G401.6 (cell line): ENCODE measurements around the gene TCIRG1.

Source experiments
- FAIRE-seq: peaks from 2 replicates; lab custom pipeline; 2012; peaks lifted over from hg19 to GRCh38; lab: Jason Lieb, UNC

TCIRG1 gene

GRCh38 chr11:68006606-68007166, 32.1 kb upstream of the TCIRG1 start:
- no peak for FAIRE-seq

DNA sequence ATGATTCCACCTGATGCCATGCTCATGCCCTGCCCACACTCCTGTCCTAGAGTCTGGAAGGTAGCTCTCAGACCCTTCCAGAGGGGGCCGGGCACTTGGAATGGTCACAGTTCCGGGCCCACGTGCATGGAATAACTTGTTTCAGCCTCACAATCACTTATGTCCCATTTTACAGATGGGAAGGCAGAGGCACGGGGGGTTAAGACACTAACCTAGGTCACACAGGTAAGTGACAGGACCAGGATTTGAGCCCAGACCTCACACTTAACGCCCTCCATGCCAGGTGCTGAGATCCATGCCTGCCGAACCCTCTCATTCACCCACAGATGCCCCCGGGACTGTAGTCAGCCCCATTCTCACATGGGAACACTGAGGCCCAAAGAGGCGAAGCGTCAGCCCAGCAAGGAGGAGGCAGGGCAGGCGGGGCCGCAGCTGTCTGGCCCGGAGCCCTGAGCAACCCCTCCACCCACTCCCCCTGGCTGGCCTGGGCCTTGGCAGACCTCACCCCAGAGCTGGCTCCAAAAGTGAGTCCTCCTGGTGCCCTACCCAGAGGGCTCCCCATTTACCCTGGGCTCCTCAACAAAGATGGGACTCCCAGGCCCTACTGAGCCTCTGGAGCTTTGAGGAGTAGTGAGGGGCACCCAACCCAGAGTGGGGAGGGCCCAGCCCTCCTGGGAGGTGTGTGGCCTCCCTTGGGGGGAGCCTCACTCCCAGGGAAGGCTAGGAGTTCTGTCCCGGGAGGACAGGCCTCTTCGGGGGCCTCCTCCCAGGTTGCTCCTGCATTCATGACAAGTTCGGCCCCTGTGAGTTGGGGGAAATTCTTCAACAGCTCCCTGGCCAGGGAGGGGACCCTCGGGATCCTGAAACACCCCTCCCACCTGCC, 31.1 kb upstream of the TCIRG1 start:
- FAIRE-seq = no peak

DNA sequence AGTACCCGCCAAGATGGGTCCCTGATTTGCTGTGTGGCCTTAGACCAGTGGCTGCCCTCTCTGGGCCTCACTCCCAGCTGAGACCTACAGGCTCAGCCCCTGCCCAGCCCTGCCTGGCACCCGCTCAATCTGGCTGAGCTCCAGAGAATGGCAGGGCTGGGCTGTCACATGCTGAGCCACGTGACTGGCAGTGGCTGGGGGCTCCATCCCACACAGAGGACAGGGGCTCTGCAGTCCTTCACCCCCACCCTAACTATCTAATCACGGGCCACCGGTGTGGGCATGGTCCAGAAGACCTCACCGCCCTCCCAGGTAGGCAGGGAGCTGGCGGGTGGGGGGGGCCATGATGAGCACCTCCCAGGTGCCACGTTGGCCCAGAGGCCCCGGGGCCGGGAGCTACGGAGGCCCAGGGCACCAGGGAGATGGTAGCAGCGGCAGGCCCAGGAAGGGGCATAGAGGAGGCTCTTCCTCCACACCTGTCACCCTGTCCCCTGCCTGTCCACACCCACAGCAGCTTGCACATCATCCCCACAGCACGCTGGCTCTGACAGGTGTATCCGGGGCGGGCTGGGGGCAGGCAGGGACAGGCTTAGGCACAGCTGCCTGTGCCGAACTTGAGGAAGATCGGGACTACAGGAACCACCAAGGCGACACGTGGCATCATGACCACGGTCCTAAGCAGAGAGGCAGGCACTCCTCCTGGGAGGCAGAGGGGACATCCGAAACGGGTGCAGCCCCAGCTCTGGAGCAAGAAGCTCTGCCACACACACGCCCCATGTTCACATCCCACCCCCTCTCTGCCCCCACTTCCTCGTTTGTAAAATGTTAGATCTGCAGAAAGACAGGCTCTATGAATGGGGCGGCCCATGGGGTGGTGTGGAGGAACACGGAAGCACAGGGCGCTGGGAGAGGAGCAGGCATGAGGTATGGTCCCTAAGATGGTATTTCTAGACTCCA, 30.2 kb upstream of the TCIRG1 start:
- no peak for FAIRE-seq

- FAIRE-seq = peak; percentile 54
Measured at GRCh38 chr11:68009391-68010089, 29.3 kb upstream of the TCIRG1 start.

DNA sequence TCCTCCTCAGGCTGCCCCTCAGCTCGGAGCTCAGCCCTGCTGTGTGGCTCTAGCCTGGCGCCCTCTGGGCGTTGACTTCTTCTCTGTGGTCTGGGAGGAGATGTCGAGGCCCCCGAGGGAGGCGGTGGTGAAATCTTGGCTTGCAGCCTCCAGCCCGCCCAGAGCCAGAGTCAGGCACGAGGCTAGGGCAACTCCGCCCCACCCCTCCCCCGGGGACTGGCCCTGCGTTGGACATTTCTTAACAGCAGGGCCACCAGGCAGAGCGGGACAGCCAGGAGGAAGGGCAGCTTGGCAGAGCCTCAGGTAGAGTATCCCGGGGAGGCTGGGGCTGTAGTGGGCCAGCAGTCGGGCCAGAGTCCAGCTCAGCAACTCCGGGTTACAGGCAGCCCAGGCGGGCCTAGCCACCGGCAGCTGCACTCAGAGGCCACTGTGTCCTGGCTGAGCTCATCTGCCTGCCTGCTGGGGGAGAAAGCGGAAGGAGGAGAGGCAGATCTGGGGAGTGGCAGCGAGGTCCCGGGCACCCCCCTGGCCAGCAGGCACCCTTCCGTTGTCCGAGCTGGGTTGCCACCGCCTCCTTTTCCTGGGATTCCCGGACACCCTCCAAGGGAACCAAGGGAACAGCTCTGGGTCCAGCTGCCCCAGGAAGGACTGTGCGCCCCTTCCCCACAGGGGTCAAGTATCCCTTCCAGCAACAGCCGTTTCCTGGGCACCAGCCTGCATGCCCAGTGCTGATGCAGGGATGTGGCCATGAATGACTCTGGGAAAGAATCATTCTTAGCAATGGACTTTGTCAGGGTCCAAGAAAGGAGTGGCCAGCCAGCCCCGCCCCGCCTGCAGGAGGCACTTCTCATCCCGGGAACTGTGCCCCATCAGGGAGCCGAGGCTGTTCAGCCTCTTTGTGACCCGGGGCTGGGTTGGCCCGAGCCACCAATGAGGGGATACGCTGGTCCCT, 28.5 kb upstream of the TCIRG1 start, which contains the start of gene ALDH3B1:
Gene ALDH3B1 (plus strand): TSS at position 238 of the 952 bp plus-strand sequence. CDS start 4,971 bp downstream, outside the sequence.
- no peak for FAIRE-seq

- FAIRE-seq = no peak
Measured at GRCh38 chr11:68011051-68011943, 27.5 kb upstream of the TCIRG1 start.

- no peak for FAIRE-seq
Measured at GRCh38 chr11:68012044-68012842, 26.6 kb upstream of the TCIRG1 start.

DNA sequence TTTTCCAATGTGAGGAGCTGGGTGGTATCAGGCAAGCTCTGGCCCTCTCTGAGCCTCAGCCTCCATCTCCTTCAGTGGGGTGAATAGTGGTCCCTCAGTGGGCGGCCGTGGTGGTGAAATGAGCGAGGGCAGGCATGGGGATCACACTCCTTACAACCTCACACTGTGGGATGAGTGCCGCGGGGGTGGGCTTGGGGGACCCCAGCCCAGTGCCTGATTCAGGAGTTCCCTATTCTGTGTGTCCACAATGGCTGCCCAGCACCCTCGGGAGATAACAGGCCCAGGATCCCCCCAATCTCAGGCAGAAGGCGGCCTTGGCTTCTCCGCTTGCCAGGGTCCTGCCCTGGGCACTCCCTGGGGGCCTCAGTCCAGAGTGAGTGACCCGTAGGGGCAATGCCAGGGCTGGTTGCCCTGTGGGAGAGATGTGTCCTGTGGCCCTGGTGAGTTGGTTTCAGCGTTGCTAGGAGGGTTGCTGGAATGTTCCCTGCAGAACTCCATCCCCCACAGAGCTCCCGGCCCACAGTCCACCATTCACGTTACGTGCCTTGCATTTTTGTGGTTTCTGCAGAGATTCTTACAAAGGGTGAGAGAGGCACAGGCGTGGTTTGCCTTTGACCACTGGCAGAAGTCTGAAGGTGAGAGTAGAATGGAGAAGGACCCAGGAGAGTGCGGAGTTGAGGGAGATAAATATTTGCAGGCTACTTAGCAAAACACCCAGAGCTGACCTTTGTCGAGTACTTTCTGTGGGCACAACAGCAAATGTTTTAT, 25.8 kb upstream of the TCIRG1 start:
- FAIRE-seq = no peak

GRCh38 chr11:68013611-68014156, 25.1 kb upstream of the TCIRG1 start:
- FAIRE-seq = no peak

DNA sequence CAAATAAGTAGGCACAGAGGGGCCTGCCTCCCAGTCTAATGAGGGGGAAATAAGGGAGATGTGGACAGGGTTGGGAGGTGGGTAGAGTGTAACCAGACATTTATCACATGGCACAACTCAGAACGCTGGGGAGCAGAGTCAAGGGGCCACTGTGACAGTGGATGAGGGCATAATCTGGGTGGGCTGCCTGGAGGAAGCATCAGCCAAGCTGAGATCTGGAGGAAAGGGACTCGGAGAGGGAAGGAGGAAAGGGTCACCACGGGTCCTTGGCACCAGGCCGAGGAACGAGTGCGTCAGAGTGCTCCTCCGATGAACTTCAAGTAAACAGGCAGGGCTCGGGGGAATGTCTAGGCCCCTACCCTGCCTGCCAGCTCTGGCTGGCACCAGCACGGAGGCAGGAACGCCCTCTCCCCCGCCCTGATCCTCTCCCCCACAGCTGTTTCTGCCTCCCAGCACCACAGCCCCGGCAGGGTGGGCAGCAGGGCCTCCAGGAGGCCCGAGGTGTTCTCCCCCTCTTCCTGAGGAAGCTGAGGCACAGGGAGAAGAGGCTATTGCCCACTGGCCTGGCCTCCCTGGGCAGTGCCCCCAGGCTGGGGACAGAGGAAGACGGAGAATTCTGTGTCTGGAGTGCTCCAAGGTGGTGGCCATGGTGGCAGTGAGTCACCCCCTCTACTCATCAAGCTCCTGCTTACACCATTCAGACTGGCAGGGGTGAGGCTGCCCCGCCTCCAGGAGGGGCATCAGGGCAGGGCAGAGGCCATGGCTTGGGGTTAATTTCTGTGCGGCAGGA, 24.5 kb upstream of the TCIRG1 start:
- no peak for FAIRE-seq

DNA sequence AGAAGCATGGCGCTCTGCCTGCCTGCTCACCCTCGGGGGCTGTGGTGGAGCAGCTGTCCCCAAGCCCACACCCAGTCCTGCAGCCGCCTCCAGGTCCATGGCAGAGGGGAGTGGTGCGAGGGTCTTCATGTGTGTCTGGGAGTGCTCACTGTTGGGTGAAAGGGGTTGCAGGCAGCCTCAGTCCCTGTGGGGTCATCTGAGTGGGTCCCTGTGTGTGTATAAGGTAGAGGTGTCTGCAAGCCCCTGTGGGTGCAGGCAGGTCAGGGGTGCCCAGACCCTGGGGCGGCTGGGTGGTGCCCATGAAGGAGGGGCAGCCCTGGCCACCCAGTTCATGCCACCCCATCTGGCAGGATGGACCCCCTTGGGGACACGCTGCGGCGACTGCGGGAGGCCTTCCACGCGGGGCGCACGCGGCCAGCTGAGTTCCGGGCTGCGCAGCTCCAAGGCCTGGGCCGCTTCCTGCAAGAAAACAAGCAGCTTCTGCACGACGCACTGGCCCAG, 23.8 kb upstream of the TCIRG1 start:
- FAIRE-seq = no peak

GRCh38 chr11:68015467-68015866, 23.4 kb upstream of the TCIRG1 start:
- no peak for FAIRE-seq

- no peak for FAIRE-seq
Measured at GRCh38 chr11:68016161-68016903, 22.5 kb upstream of the TCIRG1 start.

DNA sequence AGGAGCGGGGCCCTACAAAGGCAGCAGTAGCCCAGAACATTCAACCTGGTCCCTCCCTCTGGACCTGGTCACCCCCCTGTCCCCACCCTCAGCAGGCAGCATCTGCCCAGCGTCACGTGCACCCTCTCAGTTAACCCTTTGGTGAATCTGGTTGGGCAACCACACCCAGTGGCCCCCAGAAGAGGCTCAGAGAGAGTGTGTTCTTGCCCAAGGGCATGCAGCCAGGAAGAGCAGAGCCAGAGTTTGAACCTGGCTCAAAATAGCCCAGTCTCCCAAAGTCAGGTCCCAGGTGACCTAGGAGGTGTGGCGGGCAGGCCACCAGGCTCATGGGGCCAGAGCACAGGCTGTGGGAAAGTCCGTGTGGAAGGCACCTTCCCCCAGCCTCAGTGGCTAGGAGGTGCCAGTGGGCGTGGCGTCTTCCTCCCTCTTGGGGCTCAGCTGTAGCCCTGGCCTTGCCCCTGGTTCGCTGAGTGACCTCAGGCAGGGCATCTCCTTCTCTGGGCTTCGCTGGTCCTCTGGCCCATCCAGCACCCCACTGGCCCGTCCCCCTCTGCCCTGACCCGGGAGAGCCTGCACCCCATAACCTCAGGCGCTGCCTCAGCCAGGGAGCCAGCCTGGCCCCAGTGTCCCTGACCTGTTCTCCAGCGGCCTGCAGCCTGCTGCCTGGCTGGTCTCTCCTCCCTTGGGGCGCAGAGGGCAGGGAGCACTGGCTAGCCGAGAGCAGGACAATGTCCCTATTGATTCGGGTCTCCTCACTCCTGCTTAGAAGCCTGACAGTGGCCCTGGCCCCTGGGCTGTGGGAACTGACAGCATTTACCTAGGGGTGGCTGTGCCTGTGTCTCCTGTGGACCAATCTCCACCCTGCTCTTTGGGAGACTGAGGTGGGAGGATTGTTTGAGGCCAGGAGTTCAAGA, 21.7 kb upstream of the TCIRG1 start:
- FAIRE-seq = no peak
